NCI-H510A (cell line): ENCODE measurements around the gene VAMP1.
"Not testable (repeated sequence)": the region's sequence is repeated elsewhere in the genome, so short reads cannot be mapped to it uniquely, and the experiment has no call there.

ENCODE experiments used
- DNase-seq: peaks from one replicate; lab custom pipeline; 2025; lab: John Stamatoyannopoulos, UW

The VAMP1 gene

DNA sequence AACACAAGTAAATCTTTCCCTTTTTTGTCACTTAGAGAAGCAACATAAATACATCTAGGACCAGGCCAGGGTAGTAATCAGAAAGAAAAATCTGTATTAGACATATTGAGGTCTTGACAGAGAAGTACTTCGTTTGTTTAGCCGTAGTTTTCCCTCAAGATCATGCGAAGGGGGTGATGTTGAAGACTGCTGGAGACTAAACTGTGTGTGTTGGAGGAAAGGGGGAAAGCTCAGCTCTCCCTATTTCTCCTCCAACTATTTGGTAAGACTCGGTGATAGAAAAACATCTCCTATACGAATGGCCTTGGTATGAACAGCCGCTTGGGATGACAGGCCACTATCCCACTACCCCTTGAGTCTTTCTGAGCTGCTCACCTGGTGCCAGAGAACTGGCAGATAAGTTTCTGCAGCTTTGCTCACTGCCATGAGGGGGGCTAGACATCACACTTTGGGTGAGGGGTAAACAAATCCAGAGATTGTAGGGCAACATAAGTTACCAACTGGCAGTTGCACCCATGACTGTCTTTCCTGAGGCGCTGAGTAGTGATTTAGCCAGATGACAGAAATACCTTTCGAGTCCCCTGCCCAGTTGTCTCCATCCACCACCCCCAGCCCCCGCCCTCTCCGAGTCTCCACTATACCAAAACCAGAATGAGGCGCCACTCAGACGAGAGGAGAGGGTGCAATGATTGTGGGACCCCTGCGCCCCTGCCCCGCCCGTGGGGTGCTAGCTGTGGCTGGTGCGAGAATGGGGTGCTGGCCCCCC is 685 bp downstream of the VAMP1 start:
- no peak for DNase-seq

DNA sequence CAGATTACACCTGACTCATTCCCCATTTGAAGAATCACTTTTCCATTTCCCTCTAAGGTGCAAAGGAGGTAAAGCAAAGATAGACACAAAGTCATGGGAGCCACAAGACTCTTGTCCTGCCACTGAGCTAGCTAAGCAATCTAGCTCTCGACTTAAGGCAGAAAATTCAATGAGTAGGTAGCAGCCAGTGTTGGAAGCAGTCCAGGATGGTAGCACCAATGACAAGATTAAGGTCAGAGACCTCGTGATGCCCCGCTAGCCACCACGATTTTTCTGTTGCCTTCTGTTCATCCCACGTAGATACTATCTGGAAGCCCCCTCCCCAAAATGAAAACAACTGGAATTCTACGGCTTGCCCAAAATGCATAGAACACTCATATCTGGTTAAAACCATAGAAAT is 1.4 kb downstream of the VAMP1 start:
- no peak for DNase-seq

DNA sequence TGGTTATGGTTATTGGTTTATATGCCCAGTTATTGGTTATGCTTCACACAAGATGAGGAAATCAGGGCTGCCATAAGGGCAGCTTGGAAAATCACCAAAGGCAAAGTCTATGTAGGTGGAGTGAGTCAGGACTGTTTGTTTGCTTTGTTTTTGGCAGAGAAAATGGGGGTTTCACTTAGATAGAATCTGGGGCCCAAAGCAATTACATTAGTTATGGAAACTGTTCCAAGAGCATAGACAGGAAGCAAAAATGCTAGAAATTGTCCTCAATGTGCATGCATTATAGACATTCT is 2.2 kb downstream of the VAMP1 start:
- no peak for DNase-seq

DNA sequence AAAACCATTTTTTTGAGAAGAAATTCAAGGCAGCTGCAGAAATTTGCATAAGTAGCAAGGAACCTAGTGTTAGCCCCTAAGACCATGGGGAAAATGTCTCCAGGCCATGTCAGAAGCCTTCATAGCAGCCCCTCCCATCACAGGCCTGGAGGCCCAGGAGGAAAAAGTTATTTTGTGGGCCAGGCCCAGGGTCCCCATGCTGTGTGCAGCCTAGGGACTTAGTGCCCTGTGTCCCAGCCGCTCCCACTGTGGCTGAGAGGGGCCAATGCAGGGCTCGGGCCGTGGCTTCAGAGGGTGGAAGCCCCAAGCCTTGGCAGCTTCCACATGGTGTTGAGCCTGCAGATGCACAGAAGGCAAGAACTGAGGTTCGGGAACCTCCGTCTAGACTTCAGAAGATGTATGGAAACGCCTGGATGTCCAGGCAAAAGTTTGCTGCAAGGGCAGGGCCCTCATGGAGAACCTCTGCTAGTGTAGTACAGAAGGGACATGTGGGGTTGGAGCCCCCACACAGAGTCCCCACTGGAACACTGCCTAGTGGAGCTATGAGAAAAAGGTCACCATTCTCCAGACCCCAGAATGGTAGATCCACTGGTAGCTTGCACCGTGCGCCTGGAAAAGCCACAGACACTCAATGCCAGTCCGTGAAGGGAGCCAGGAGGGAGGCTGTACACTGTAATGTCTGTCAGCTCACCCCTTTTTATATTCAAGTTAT is 2.8 kb downstream of the VAMP1 start:
- not testable (repeated sequence) for DNase-seq

DNA sequence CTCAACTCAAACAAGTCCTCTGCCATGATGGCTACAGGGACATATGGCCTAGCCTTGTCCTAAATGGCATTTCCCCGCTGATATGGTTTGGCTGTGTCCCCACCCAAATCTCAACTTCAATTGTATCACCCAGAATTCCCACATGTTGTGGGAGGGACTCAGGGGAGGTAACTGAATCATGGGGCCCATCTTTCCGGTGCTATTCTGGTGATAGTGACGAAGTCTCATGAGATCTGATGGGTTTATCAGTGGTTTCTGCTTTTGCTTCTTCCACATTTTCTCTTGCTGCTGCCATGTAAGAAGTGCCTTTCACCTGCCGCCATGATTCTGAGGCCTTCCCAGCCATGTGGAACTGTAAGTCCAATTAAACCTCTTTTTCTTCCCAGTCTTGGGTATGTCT is 3.7 kb downstream of the VAMP1 start:
- DNase-seq = not testable (repeated sequence)

DNA sequence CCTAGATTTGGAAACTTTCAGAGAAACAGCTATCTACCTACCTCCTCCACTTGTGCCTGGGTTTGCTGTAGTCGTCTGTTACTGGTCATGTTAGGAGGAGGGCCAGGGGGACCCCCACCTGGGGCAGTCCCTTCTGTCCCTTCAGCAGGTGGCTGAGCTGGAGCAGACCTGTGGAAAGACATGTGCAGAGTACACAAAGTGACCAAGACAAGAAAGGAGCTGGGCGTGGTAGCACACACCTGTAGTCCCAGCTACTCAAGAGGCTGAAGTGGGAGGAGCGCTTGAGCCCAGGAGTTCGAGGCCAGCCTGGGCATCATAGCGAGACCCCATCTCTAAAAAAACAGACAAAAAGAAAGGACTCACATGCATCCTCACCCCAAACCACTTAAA is 4.3 kb downstream of the VAMP1 start:
- DNase-seq = no peak

DNA sequence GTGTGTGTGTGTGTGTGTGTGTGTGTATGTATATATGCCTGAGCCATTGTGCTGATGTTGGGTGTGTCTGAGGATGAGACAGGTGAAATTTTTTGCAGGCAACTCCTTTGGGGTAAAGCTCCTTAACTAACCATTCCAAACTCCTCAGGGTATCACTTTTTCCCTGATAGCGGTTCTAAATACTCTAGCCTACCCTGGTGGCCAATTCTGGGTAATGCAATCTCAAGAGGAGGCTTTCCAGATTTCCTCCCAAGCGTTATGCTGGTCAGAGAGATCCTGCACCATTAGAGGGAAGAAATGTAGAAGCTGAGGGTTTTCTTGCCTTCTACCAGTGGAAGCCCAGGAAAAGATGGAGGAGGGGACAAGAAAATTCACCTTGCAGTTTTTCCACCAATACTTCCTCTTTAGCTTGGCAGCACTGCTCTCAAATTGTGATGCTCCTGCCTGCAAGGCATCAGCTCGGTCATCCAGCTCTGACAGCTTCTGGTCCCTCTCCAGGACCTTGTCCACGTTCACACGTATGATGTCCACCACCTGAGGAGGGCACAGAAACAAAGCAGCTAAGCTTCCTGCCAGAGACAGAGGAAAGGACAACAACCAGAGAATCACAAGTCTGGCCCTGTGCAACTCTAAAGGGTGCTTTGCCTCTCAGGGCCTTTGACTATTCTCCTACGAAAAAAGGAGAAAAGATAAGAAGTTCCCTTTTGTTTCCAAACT is 4.9 kb downstream of the VAMP1 start:
- no peak for DNase-seq

DNA sequence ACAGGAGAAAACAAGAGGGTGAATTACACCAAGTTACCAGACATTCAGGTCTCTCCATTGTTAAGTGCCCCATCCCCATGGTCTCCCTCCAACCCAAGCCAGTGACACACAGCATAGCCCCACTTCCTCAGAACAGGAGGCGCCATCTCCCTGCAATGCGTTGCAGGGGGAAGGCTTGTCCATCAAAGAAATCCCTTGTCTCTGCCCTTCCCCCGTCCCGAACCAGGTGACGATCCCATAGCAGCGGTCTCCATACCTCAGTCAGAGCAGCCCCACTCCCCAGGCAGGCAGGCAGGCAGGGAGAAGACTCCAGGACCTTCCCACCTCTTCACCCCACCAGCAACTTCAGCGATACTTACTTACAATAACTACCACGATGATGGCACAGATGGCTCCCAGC is 5.9 kb downstream of the VAMP1 start:
- DNase-seq = no peak

DNA sequence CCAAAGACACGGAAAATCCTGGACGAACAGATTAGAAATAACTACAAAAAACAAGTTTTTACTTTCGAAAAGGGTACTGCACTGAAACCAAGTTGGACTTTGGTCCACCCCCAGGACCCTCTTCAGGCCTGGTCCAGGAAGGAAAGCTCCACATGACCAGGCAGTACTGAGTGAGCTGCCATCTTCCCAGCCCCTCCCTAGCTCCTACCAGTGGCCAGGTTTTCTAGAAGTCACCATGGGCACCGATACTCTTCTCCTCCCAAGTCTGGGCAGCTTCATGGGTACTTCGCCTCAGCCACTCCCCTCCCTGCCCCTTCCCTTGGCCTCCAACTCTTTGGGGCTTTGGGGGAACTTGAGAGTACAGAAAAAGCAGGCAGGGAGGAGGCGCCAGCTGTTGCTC is 6.6 kb downstream of the VAMP1 start:
- DNase-seq = no peak

DNA sequence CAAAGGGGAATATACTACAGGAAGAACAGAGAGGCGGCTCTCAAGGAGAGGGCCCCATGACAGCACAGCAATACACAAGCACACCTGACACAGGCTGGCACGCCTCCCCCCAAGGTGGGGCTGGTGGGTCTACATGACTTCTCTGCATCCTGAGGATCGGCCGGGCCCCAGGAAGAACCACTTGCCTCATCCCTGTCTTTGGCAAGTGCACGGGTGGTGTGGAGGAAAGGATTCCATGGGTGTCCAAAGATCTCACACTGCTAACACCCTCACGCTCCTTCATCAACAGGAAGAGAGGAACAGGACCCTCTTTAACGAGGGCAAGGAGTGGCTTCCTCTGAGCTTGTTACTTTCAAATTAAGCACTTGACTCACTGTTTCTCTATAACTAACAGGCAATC is 7.3 kb downstream of the VAMP1 start:
- DNase-seq = no peak

DNA sequence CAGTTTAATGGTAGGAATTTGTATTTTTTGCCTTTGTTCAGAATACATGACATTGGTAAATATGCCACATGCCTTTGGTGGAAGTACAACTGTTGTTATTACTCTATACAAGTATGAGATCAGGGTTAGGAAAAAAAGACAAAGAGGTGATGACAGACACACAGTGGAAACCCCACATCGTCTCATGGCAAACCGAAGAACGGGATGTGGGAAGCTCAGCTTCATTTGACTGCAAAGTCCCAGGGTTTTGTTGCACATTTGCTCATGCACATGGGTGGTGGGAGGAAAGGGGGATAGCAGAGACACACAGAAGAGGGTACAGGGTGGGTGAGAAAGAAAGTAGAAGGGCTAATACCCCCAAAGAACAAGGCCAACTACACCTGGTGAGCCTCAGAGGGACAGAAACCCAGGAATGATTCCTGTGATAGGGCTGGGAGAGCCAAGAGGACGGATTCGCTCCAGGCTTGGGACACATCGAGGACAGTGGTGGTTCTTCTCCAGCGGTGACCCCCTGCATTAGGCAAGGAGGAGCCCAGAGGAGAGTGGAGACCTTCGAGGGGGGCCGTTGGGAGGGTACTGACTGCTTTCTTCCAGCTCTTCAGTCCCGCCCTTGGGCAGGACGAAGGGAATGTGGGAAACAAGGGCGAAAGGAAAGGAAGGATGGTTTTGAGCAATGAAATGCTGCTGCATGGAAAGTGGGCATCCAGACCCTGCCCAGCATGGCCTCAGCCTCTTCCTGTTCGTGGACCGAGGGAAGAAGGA is 8.1 kb downstream of the VAMP1 start:
- DNase-seq = no peak

DNA sequence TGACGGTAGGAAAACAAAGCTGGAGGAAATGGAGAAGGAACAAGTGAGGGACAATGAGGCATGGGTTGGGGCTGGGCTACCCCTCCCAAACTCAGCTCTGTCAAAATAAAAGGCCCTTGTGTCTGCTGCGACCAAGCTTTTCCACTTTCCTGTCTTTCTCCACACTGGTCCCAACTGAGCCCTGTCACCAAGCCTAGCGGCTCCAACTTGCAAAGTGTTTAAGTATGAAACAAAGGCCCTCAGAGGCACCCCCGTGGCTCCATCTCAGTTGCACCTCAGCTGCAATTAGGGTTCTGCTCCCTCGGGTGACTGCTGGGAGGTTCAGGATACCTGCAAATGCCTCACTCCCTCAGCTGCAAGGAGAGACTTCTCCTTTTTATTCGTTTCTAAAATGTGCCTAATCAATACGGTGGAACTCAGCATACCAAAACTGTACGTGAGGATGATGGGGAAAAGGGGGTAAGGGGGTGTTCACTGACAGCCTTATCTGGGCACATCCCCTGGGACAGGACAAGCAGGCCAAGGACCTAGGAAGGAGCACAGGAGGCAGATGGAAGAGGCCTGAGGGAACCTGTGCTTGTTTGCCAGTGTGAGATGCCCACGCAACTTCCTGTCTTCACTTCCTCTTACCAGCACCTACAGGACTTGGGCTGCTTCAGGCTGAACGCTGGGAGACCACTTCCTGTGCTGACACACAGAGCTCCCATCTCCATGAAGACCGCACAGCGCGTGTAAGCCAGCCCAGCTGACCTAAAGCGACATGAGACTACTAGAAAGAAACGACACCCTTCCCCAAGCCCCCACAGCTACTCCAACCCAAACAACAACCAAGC is 8.9 kb downstream of the VAMP1 start:
- no peak for DNase-seq

DNA sequence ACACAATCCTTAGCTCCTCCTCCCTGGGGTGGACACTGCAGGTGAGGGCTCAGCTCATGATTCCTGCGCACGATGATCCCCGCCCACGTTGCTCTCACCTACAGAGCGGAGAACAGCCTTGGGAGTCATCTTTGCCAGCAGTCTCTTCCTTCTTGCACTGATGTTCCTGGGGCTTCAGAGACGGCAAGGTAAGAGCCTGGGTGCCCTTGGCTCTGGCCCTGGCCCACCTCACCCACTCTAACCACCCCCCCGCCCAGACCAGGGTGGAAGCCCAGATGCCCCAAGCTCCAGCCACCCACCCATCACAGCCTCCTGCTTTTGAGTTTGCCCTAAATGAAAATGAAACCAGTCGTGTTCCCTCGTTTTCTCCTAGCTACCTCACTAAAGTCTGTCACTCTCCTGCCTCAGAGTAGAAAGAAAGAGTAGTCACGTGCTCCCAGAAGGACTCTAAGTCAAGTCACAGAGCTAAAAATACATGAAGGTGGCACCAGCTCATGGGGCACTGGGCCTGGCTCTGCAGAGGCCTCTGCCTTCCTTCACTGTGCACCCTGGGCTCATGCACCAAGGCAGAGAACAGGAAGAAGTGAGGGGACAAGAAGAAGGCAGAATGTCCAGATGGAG is 9.6 kb downstream of the VAMP1 start:
- no peak for DNase-seq

DNA sequence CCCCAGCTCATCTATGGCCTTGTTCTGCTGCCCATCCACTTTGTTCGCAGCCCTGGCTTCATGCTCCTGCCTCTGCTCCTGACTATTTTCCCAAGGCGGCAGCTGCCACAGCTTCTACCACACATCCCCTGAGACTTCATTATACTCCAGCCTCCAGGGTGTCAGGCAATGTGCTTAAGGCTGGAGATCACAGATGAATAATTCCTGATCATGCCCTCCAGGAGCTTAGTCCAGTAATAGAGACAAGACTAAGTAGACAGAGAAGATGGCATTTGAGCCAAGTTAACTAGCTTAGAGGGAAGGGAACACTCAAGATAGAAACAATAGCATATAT is 11.5 kb downstream of the VAMP1 start:
- DNase-seq = no peak

DNA sequence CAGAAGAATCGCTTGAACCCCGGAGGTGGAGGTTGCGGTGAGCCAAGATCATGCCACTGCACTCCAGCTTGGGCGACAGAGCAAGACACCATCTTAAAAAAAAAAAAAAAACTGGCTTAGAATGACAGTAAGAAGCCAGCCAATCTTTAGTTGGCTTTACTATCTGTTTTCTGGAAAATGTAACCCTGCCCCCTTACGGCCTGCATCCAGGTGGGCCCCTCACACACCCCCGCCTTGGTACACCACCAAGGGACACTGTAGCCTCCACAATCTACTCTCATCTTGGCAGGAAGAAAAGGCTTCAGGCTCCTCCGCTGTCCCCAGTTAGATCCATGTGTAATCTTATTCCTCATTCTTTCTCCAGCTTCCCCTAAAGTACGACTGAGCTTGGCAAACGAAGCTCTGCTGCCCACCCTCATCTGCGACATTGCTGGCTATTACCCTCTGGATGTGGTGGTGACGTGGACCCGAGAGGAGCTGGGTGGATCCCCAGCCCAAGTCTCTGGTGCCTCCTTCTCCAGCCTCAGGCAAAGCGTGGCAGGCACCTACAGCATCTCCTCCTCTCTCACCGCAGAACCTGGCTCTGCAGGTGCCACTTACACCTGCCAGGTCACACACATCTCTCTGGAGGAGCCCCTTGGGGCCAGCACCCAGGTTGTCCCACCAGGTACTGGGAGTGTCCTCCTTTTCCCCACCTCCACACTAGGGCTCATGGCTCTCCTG is 12.0 kb downstream of the VAMP1 start:
- no peak for DNase-seq

DNA sequence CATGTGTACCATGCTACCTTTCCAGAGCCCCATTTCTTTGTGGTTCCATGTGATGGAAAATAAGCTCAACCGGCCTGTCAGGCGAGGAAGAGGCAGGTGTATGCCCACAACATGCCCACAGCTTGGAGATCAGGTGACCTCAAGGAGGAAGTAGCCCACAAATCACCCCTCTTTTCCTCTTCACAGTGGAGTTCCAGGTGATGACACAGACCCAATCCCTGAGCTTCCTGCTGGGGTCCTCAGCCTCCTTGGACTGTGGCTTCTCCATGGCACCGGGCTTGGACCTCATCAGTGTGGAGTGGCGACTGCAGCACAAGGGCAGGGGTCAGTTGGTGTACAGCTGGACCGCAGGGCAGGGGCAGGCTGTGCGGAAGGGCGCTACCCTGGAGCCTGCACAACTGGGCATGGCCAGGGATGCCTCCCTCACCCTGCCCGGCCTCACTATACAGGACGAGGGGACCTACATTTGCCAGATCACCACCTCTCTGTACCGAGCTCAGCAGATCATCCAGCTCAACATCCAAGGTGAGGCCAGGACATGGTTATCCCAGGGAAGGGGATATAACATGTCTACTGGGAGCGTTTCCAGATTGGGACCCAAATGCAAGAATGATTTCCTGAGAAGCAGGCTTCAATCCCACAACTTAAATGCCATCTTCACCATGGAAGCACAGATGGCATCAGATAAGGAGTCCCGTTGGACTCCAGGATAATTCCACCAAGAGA is 13.1 kb downstream of the VAMP1 start:
- no peak for DNase-seq

DNA sequence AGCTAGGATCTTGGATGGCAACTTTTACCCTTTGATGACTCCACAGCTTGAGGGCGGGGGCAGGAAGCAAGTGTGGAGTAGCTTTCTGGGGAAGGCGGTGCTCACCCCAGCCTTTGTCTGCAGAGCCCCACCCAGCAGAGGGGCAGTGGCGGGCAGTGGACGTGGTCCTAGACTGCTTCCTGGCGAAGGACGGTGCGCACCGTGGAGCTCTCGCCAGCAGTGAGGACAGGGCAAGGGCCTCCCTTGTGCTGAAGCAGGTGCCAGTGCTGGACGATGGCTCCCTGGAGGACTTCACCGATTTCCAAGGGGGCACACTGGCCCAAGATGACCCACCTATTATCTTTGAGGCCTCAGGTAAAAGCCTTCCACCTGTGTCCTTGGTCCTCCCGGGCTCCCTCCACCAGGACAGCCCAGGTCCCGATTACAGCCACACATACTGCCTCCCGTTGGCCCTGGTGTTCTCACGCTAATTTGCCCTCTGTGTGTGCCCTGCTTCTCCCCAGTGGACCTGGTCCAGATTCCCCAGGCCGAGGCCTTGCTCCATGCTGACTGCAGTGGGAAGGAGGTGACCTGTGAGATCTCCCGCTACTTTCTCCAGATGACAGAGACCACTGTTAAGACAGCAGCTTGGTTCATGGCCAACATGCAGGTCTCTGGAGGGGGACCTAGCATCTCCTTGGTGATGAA is 17.4 kb downstream of the VAMP1 start:
- no peak for DNase-seq

DNA sequence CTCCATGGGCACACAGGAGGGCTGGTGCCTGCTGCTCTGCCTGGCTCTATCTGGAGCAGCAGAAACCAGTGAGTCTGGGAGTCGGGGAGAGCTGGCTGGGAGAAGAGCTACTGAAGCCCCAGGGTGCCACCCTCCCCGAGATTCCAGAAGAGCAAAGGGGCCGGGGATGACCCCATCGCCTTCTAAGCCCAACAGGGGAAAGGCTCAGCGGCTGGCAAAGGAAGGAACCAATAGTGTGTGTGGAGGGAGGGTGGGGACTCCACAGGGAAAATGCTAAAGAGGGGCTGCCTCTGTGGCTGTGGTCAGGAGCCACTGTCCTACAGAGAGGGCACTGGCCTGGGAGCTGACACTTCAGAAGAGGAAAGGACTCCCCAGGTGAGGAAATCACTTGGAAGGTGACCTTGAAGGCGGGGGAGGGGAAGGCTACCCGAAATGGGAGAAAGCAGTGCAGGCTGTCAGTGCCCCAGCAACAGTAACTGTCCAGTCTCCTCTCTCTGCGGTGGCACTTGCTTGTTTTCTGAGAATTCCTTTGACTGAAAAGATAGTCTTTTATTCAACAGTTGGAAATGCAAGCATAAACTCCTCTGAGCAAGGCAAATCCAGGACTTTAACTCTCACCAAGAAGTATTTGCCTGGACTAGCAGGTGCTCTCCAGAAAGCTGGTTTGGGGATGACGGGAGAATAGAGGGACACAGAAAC is 18.1 kb downstream of the VAMP1 start:
- no peak for DNase-seq
